TTC549 (cell line): Measurements from ENCODE around the gene OVCA2.

Experiments used
- FAIRE-seq: peaks from 2 replicates; lab custom pipeline; 2012; peaks lifted over from hg19 to GRCh38; lab: Jason Lieb, UNC

The OVCA2 gene

DNA sequence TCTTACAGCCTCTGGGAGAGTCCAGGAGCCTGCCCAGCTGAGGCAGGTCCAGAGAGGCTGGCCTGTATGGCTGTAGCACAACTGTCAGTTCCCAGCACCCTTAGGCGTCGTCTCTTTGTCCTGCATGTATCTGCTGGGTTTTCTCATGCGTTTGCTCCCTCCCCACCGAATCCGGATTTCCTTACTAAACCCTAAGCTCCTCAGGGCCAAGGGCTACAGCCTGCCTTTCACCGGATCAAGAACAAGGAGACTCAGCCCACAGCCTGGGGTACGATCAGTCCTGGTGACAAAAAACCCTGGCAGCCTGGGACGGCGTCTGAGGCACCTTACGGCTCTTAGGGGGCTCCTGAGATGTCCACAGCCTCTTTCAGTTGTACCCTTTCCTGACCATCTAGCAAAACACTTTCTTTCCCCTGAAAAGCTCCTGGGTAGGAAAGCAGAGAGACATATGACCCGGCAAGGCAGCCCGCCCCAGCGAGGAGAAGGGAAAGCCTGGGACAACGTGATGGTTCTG, 25.3 kb downstream of the OVCA2 start:
- no peak for FAIRE-seq

- FAIRE-seq = no peak
Measured at GRCh38 chr17:2067608-2068024, 25.8 kb downstream of the OVCA2 start.

DNA sequence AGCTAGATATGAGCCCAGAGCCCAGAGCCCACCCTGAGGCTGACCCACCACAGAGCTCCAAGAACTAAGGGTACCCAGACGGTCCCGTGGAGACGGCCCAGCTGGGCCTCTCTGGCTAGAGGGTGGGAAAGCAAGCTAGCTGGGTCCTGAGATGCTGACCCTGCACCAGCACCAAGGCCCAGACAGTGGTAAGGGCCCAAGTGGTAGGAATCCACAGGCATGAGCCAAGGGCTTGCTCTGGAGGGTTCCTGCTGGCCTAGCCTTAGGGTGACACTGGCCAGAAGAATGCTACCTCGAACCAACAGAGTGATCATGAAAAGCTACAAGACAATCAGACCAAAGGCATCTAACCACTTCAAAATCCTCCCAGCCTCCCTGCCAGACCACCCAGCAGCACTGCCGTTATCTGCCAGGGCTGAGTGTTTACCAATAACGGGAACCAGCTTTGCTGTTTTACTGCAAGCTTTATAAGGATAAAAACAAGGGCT, 26.3 kb downstream of the OVCA2 start:
- no peak for FAIRE-seq

GRCh38 chr17:2068519-2069051, 26.8 kb downstream of the OVCA2 start:
- no peak for FAIRE-seq

- FAIRE-seq = no peak
Measured at GRCh38 chr17:2070241-2071023, 28.6 kb downstream of the OVCA2 start.

- FAIRE-seq = no peak
Measured at GRCh38 chr17:2071024-2071385, 29.2 kb downstream of the OVCA2 start.

GRCh38 chr17:2071455-2072281, 29.8 kb downstream of the OVCA2 start:
- no peak for FAIRE-seq

GRCh38 chr17:2074919-2075318, 33.1 kb downstream of the OVCA2 start:
- no peak for FAIRE-seq

GRCh38 chr17:2075336-2076086, 33.7 kb downstream of the OVCA2 start:
- FAIRE-seq = no peak

DNA sequence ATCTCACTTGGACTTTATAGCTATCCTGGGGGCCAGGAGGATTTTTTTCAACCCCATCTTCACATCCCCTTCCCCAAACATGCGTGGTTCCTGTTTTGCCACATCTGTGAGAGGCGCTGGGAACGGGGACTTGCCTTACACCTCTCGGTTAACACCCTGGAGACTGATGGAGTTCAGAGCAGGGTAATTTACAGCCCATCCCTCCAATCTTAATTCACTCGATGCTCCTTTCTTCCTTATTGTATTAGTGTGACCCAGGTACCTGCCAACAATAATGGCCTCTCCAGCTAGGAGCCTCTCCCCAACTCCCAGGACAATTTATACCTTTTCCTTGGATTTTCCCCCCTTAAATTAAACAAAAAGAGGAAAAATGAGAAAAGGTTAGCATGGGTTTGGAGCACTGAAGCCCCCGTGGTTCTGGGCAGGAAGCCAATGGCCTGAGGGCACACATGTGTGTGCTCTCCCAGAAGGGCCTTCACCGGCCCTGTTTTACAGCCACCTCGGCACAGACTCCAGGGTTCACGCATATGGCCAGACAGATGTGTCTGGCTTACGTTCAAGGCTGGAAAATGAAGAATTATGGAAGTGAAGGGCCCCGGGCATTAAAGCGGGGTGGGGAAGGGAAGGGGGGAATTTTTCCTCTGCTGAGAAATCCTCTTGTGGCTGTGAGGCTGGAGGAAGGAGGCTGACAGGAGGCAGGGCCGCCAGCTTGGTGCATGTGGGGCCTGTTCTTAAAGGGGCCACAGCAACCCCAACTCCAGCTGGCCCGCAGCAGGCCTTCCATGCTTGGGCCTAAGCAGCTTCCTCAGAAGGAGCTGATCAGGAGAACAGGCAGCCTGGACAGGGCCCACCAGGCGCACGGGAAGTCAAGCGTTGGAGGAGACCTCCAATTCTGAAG, 34.5 kb downstream of the OVCA2 start:
- no peak for FAIRE-seq

DNA sequence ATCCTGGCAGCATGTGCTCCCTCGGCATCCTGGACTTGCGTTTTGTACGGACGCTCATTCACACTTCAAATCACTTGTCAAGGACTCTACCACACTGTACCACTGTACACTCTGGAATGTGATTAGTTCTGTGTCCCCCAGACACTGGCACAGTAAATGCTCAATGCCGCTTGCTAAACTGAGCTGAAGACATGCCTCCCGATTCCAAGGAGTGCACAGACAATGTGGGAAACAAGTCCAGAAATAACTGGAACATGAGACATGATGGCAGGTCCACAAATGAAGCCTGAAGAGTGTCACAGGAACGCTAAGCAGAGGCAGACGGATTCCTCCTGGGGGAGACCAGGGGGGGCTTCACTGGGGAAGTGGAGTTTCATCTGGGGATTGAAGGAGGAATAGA, 35.2 kb downstream of the OVCA2 start:
- FAIRE-seq = no peak

DNA sequence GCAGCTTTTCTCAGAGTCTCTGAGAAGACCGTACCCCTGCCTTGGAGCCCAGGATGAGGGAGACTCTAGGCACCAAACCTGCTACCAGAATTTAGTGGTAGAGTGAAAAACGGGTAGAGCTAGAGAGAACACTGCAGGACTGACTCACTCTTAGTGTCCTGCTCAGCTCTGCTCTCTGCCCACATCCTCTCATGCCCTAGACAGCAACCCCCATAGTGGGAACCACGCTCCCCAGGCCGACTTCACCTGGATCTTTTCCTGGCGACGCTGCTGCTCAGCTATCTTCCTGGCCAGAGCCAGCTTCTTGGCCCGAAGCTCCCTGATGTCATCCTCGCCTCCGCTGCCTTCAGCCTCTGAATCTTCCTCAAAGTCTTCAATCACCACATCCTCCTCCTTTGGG, 39.7 kb downstream of the OVCA2 start:
- no peak for FAIRE-seq

DNA sequence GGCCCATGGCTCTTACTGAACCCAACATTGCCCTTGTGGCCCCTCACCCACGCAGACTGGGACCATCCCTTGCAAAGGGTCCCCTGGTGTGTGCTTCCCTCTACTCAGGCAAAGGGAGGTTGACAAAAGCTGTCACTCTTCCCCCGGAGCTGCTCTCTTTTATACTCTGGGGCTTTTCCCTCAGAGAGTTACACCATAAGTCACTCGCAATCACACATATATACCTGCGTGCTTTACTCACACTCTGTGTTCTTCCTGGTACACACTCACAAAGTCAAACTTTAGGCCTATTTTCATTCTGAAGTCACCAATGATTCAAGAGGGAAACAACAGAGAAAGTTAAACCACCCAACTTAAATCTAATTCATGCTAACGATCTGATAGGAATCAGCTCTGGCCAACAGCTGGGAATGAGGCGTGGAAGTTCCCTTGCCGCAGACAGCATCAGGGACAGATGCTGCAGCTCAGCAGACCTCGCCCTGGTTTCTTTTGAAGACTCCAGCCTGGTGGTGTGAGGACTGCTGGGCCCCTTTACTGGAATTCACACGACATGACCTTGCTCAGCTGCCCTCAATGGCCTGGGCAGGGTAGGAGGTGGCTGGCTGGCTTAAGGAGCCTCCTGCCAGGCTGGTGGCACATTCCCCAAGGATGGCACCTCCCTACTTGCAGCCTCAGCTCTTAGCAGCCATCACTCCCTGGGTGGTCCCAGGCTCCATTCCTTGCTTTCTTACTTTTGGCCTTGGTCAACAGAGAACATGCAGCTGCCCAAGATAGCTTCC, 40.4 kb downstream of the OVCA2 start:
- no peak for FAIRE-seq

- FAIRE-seq = no peak
Measured at GRCh38 chr17:2083613-2084035, 41.8 kb downstream of the OVCA2 start.

GRCh38 chr17:2084036-2084765, 42.4 kb downstream of the OVCA2 start:
- no peak for FAIRE-seq

DNA sequence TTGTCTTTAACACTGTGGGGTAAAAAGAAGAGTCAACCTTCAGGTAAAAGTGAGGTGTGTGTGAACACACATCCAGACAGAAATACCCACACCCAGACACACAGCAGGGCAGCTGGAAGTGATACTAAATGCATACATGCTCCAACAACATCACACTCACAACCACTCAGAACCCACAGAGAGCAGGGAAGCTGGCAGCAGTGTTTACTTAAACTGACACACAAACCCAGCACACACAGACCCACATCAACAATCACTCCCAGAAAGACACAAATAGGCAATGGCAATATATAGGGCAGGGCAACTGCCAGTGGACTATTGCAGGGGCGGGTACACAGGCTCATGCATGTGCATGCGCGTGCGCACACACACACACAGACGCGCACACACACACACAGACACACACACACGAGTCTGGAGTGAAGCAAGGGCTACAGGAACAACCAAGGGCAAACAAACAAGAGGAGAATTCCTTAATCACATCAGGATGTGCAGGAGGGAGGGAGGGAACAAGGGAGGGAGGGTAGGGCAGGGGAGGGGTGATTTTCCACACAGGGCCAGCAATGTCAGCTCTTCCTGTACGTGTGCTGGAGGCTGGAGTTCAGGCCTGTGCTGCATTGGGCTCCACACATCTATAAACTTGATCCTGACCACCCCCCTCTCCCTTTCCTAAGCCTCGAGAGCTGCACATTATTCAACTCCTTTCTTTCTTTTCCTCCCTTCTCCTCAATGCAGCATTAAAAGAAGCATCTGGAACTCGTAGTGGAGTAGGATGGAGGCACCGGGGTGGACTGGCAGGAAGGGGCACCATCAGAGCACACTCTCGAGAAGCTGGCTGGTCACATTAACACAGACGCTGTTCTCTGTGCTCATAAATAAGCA, 43.2 kb downstream of the OVCA2 start:
- no peak for FAIRE-seq

DNA sequence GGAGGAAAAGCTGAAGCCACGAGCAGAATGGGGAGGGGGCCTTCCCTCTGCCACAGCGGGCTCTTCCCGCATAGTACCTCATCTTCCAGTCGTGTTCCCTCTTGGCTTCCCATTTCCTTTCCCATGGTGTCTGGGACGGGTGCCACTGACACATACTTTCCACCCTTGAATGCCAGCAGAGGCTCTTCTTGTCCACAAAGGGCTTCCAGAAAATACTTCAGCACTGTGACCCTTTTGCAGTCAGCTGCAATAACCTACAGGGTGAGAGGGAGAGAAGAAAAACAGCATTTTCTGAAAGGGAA, 43.8 kb downstream of the OVCA2 start:
- no peak for FAIRE-seq

DNA sequence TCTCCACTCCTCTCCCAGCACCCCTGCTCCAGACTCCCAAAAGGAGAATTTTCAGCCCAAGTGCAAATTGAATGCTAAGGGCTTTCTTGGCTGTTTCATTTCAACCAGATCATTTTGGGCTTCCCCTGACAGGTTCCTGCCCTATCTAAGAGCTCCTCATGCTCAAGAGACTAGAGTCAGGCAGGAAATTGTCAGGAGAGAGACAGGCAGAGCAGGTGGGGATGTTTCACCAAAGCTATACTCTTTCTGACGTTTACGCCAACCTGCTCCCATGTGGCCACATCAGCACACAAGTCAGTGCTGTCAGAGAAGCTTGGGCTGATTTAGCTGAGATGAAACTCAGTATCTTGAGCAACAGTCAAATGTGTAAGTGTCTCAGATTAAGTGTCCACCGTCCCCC, 44.5 kb downstream of the OVCA2 start:
- no peak for FAIRE-seq
